Epidermal melanocyte (primary cell): Measurements from ENCODE around the gene HLX.

Source experiments
- DNase-seq: peaks from one replicate; pipeline ENCODE4 v3.0.0; 2011; ENCODE audit warnings: low spot score; ENCODE audit not compliant: insufficient read length

Gene HLX

DNA sequence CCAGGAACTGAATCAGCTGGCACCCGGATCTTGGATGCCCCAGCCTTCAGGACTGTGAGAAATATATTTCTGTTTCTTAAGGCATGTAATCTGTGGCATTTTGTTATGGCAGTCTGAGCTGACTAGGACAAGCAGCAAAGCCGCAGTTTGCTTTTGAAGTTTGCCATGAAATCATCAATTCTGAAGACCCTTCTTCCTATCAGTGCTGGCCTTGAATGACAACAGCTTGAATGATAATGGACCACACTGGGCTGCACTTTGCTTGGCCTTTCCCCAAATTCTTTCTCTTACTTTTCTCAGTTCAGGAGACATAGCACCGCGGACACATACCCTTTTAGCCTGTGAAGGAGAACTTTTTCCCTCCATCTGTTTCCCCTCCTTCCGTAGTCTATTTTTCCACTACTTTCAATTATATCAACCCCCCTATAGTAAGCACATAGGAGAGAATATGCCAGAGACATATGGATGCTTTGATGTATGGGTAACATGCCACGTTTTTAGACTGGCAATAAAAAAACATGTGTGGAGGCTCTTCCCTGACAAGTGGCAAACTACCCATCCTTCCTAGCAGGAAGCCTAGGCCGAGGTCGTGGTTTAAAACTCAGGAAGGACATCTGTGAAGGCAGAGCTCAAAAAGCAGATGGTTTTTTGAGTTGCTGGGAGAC, 42.9 kb downstream of the HLX start:
- DNase-seq: no peak

GRCh38 chr1:220922951-220923350, 43.7 kb downstream of the HLX start:
- no peak for DNase-seq

- DNase-seq: no peak
Observed at GRCh38 chr1:220924331-220924970, 45.2 kb downstream of the HLX start.

GRCh38 chr1:220925707-220926106, 46.5 kb downstream of the HLX start:
- no peak for DNase-seq

GRCh38 chr1:220926146-220926545, 46.9 kb downstream of the HLX start:
- no peak for DNase-seq

DNA sequence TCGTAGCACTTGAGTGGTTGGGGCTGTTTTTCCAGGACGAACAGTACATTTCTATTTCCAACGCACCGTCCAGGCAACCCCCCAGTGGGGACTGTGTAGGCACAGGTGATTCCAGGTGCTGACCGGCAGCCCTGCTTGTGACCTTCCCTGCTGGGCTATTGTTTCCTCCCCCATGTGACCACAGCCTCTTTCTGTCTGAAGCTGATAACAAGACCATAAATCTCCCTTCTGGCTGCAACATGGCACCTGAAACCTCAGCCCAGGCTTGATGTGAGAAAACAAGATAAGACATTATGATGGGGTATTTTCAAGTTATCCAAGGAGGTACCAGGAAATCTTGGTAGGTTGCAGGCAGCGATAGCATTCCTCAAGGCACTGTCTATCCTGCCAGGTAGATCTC, 48.2 kb downstream of the HLX start:
- DNase-seq: no peak

DNA sequence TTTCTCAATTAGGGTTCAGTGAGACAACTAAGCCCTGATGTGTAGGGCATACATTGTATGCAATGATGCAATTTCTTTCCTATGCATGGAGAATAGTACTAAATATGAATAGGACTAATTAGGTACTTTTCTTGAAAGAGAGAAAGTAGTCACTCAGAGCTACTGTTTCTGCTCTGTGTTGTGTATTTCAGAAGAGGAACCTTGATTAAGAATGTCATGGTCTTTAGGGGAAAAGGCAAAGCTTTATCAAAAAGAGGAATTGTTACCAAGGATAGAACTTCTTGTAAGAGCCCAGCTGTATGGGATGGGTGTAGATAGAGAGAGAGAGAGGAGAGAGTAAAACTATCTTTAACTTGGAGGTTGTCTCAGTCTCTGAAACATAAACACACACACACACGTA, 49.1 kb downstream of the HLX start:
- DNase-seq: no peak

DNA sequence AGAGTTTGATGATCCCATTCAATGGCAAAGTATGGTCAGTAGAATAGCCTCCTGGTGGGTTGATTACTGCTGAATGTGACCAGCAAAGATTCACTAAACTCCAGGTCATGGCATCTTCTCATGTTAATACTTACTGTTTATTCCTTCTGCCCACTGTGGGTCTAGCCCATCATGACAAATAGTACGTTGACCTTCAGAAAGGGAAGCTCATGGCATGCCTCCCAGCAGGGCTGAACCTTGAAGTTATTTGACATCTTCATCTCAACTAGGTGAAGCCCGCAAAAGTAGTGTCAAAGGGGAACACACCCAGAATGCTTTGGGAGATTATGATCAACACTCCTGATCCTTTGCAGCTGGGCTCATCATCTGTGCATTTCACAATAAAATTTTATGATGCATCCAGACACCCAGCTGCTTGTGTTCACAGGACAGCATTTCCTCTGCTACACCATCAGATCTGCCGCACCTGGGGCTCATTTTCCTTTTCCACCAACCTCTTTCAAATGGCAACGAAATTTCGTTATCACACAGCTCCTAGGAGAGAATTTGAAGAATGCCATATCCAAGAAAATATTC, 49.6 kb downstream of the HLX start:
- DNase-seq: no peak

GRCh38 chr1:220929304-220929703, 50.1 kb downstream of the HLX start:
- DNase-seq: no peak
